IMR-90 (cell line): ENCODE data around the gene PAIP1.

Experiments
- CEBPB ChIP-seq: IDR thresholded peaks from 2 replicates; pipeline ENCODE4 v1.6.1; 2012; ENCODE audit warnings: low read depth, low read length, improper control_type of control experiment
- CTCF ChIP-seq: conservative IDR thresholded peaks from 2 replicates; pipeline ENCODE4 v1.5.1; 2012; ENCODE audit warnings: mild to moderate bottlenecking, low read depth, low read length, improper control_type of control experiment
- POLR2A ChIP-seq: IDR thresholded peaks from 2 replicates; pipeline ENCODE4 v1.6.1; 2012; ENCODE audit warnings: mild to moderate bottlenecking, low read depth, low read length
- RAD21 ChIP-seq: IDR thresholded peaks from 2 replicates; pipeline ENCODE4 v1.6.1; 2012; ENCODE audit warnings: low read length, improper control_type of control experiment
- SMC3 ChIP-seq: fragments of 150-350 bp; IDR thresholded peaks from 2 replicates; pipeline ENCODE4 v1.6.1; 2016; ENCODE audit warnings: low read depth, mild to moderate bottlenecking, antibody characterized with exemption, low read length, moderate library complexity
- USF2 ChIP-seq: fragments of 150-350 bp; IDR thresholded peaks from 2 replicates; pipeline ENCODE4 v1.6.1; 2017; ENCODE audit warnings: mild to moderate bottlenecking, antibody characterized with exemption, low read length, low read depth

DNA sequence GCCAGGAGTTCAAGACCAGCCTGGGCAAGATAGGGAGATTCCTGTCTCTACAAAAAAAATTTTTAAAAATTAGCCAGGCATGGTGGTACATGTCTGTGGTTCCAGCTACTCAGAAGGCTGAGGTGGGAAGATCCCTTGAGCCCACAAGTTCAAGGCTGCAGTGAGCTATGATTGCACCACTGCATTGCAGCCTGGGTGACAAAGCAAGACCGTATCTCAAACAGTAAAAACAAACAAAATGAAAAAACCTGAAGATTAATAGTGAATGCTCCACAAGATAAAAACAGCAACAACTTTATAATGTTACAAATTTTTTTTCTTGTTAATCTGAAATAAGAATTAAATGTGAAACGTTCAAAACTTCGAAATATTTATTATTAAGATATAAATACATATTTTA lies 70.5 kb downstream of the PAIP1 start:
- TF ChIP-seq POLR2A (no peak), SMC3 (no peak), CTCF (no peak), USF2 (no peak), CEBPB (no peak), RAD21 (no peak)
